SU-DHL-6 (cell line): ENCODE measurements around the gene ARSA.

Experiments
- CTCF ChIP-seq: fragments of 200-600 bp; sonication (generic); IDR thresholded peaks from one replicate; pipeline ENCODE4 v1.5.1; 2017; ENCODE audit warnings: antibody characterized with exemption, mild to moderate bottlenecking, low read length, moderate library complexity; ENCODE audit not compliant: insufficient read depth, poor library complexity, severe bottlenecking
- EZH2phosphoT487 ChIP-seq: fragments of 200-600 bp; sonication (generic), shearing (Covaris generic); conservative IDR thresholded peaks from 2 replicates; pipeline ENCODE4 v1.6.1; 2018; ENCODE audit warnings: mild to moderate bottlenecking, antibody characterized with exemption, low read length, moderate library complexity, mixed read lengths

- no peak for TF ChIP-seq EZH2phosphoT487
- TF ChIP-seq CTCF, result no peak
These were observed 2.2 kb downstream of the ARSA start for GRCh38 chr22:50625568-50626313.
